CMK (cell line): ENCODE measurements around the gene FRMD1.

Experiments used
- DNase-seq: peaks from one replicate; pipeline ENCODE4 v3.0.0-alpha.2; 2010; ENCODE audit warnings: low read depth

The FRMD1 gene

DNA sequence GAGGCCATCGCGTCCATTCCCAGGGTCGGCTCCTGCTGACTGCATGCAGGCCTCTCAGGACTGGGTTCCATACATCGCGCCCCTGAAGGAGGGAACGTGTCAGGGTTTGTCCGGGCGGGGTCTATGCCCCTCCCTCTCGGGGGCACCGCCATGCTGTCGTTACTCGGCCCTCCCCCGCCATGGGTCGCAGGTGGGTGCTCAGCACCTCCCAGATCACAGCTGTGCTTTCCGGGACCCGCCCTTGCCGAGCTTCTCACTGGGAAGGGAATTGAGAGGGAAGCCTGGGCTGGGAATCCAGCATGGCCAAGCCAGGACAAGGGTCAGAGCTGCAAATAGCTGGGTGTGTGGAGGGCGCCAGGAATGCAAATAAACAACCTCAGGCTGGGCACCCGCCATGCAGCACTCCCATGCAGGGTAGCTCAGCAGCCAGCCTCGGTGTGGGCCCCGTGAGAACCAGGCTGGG is at the start of gene FRMD1:
FRMD1 (minus strand) TSS at position 270 of the 463 bp plus-strand sequence; CDS start at position 152, 118 bp downstream.
- no peak for DNase-seq

DNA sequence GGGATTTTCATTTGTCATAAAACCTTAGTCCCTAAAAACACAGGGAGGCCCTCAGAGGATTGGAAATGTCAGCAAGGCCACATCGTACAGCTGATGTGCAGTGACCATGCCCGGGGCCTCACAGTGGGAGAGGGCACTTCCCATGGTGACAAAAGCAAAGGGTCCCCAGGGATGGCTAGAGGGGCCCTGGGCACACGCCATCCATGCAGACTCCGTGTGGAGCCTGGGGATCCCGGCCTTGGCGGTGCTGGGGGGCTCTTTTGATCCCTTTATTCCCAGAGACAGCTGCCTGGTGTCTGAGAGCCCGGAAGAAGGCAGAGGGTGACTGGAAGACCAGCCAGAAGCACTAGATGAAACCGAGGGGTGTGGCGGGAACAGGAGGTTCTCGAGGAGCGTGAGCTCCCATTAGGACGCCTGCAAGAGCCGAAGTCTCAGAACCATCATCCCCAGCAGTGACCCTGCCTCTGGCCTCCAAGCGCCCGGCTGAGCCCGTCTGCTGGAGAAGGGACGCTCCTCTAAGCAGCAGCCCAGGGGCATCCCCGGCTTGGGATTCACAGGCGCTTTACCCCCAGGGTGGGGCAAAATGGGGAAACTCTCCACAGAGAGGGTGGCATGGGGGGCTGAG is 49.1 kb upstream of the FRMD1 start:
- DNase-seq: no peak

DNA sequence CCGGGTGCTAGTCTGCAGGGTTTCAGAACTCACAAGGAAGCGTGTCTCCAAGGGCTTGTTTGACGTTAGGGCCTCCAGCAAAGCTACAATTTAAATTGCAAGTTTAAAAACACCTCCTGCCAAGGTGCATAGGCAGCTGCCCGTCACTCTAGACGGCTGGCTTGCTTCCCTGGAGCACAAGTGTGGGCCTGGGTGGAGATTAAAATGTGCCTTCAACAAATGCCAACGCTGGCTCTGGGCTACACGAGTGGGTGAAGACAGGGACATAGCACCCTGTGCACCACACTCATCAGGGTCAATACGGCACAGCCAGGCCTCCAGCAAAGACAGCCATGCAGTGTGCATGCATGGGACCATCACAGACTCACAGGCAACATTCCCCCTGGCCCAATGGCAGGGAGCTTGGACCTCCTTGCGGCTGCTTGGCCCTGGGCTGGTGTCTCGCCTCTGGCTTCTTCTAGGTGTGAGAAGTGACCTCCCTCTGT is 48.4 kb upstream of the FRMD1 start:
- DNase-seq: no peak

DNA sequence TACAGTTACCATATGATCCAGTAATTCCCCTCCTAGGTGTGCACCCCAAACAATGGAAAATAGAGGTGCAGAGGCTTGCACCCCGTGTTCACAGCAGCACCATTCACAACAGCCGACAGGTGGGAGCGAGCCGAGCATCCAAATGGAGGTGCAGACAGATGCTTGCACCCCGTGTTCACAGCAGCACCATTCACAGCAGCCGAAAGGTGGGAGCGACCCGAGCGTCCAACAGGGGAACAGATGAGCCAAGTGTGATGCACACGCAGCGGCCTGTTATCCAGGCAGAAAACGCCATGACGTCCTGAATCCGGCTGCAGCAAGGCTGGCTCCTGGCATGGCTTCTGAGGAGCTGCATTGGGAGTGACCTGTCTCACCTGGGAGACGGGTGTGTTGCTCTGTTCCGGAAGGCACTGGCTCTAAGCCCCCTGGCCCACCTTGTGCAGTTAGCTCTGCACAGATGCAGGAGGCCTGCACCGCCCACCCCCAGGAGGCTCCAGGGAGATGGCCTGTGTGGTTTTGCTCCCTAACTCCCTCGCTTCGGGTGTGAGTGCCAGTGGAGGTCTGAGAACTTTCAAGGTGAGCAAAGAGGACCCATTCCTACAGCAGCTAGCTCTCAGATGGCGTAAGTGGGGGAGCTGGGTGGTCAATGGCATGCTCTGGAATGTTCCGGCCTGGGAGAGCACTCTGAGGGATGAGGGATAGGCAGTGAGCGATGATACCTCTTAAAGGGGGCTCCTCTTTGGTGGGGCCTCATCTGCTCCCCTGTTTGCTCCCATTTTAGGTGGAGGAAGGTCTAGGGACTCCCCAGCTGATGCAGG is 47.8 kb upstream of the FRMD1 start:
- no peak for DNase-seq

DNA sequence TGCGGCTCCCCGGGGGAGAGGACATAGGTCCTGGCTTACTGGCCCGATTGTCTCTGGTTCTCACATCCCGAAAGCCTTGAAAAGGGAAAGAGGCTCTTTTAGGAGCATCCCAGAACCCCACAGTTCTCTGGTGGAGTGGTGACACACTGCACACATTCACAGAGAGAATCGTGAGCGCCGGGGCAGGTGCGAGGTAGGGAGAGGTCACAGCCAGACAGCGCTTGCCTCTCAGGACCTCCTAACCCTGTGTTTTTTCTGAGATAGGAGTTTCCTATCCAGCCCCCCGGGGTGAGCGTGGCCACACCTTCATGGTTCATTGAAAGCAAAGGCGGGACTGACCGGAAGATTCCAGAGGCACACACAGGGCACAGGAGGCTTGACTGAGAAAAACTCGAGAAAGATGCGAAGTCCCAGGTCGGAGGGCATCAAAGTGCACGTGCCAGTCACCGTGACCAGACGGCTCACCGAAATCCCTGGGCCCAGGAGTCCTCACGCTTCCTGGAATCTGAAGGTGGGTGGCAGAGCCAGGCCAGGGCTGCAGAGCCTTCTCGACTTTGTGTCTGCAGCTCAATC is 46.5 kb upstream of the FRMD1 start:
- no peak for DNase-seq

DNA sequence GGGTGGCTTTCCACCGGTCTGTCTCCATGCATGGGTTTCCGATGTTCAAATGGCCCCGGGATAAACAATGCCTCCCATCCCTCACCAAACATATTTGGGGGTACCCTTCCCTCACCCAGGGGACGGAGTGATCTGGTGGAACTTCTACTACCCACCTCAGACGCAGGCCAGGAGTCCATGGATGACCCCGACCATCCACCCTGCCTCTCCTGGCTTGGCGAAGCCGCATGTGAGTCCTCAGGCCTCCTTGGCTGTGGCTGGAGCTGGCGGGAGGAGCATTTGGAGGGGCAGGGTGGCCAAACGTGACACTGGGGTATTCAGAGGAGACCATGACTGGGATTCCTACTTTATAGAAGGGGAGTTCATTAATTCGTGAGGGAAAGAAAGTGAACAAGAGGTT is 45.9 kb upstream of the FRMD1 start:
- DNase-seq: no peak

DNA sequence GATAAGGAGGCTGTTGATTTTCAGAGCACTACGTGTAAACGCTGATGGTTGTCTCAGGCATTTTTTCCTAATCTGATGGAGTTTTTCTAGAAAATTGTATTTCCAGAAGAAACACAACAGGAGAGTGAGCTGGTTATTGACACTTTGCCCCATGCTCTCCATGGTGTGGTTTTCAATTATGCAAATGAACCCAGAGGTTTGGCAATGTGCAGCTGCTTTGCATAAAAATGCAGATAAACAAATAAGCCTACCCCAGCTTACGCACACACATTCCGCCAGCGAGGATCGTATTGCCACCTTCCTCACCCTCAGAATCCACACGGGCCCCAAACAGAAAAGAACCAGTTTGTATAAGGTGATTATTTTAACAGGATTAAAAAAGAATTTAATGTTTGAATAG is 45.1 kb upstream of the FRMD1 start:
- no peak for DNase-seq

DNA sequence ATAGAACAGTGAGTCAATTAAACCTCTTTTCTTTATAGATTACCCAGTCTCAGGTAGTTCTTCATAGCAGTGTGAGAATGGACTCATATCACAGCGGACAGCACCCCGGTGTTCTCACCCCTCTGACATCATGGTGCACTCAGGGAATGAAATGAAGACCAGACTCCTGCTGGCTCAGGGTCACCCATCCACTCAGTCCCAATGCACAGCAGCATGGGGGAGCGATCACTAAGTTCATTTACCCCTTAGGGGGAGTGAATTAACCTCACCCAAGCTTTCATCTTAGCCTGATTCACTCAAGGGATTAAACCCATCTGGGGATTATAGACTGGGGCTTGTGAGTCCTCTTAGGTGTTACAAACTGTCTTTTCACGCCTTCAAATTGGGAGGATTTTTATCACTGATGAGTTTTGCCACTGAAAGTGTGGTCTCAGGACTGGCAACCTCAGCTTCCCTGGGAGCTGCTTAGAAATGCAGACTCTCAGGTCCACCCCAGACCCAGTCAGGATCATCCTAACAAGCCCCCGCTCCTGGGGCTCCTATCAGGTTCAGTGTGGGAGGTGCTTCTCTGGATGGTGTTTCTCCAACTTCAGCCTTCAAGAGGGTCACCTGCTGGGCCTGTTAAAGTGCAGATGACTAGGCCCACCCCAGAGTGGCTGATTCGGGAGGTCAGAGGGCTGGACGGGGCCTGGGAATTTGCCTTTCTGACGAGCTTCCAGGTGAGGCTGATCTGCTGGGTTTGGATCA is 44.3 kb upstream of the FRMD1 start:
- no peak for DNase-seq

DNA sequence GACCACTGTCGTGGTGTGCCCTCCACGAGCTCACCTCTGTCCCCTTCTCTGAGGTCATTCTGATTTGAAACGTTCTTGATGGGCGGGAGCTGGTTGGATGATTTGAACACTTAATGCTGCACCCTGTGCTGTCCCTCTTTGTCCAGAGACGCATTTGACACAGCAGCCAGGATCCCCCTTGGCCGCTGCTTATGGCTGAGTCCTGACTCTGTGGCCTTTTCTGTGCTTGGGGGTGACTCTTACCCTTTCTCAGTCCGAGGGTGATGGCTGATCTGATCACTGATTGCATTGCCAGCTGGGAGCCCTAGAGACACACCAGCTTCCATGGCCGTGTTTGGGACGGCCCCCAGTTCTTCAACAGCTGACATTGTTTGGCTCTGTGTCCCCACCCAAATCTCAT is 43.5 kb upstream of the FRMD1 start:
- DNase-seq: no peak

DNA sequence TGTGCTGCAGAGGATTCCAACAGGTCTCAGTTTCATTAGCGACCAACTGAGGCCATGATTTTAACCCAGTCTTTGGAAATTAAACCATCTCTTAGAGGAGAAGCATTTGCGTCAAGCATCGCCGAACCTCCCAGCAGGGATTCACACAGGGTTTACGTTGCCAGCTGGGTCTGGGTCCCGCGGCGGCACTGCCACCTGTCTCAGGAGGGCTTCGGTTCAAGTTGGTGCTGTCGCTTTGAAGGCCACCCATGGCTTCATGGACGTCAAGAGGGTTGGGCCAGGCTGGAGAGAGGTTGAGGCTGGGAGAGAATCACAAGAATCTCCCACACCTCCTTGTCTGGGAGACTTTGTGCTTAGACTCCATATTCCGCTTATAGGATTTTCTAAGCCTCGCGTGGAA is 43.0 kb upstream of the FRMD1 start:
- DNase-seq: no peak

DNA sequence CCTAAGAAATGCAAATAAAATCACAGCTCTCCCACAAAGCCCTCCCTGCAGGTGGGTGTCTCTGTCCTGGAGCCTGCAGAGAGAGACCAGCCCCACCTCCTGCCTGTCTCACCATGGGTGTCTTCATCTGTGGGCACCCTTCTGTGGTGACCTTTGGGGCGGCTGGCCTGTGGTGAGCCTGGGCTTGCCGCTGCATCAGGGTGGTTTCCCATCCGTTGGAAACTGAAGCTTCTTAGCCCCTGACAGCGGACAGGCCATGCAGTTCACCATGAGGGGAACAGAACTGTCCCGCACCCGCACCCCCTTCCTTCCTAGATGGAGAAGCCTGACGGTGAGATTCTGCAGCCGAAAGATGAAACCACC is 42.3 kb upstream of the FRMD1 start:
- DNase-seq: no peak

DNA sequence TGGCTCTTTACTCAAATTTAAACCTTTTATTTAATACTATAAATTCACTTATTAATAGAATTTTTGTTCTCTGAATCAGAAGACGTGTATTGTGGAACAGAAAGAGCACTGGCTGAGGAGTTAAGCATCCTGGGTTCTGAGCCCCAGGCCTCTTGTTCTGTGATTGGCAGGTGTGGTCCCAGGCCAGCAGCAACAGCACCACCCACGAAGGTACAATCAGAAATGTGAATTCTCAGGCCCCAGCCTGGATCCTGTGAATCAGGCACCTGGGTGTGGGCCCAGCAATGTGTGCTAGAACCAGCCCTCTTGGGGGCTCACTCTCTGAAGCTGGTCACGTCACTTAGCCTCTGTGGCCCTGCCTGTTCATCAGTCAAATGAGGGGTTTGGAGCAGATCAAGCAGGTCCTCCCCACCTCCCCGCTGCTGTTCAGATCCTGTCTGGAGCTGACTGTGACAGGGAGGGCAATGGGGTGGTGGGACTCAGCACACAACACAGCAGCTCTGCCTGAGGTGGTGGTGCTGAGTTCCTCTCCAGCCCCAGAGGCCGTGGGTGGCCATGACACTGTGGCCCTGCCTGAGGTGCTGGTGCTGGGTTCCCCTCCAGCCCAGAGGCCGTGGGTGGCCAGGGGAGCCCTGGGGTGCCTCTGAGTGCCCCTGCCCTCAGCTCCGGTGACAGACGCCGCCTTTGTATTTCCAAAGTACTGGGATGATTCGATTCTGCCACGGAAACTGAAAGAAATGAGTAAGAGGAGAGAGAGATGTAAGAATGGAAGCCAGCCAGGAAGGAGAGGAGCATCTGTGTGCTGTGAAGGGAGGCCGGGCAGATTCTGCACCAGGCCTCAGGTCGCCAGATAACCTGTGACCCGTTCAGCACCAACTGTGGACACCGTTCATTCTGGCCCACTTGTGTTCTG is 41.6 kb upstream of the FRMD1 start:
- DNase-seq: no peak

DNA sequence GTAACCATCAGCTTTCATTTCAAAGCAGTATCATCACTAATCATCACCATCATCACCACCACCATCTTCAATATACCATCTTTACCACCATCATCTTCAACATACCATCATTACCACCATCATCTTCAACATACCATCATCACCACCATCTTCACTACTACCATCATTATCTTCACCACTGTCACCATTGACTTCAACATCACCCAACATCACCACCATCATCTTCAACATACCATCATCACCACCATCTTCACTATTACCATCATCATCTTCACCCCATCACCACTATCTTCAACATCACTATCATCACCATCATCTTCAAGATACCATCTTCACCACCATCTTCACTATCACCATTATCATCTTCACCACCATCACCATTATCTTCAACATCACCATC is 40.5 kb upstream of the FRMD1 start:
- DNase-seq: no peak

DNA sequence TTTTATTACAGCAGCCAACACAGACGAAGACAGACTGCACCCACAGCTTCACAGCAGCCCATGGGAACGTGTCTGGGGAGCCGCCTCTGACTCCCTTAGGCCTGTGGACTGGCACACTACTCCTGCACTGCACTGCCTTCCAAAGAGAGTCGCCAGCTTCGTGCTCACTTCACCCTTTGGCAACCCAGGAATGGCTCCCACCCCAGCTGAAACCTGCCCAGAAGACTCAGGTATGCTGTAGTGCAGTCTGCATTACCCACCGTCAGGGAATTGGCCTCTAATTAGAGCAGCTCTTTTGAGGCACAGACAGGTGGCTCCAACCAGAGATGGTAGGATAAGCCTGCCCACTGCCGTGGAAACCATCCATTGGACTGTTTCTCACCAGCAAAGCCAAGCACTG is 39.9 kb upstream of the FRMD1 start:
- no peak for DNase-seq

DNA sequence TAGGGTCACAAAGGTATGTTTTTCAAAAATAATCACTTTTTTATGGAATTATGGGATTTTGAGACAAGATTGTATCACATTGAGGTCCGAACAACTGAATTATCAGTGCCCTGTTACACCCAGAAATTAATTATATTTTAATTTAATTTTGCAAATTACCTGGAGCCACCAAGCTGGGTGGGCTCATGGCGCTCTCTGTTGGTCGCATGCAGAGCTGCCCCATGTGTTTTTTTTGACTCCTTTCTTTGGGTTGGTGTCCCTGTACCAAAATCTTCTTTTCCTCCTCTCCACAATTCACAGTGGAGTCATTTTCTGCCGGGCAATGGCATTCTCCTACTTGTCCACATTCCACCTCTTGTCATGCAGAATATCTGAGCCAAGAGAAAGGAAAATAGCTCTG is 38.9 kb upstream of the FRMD1 start:
- DNase-seq: no peak

DNA sequence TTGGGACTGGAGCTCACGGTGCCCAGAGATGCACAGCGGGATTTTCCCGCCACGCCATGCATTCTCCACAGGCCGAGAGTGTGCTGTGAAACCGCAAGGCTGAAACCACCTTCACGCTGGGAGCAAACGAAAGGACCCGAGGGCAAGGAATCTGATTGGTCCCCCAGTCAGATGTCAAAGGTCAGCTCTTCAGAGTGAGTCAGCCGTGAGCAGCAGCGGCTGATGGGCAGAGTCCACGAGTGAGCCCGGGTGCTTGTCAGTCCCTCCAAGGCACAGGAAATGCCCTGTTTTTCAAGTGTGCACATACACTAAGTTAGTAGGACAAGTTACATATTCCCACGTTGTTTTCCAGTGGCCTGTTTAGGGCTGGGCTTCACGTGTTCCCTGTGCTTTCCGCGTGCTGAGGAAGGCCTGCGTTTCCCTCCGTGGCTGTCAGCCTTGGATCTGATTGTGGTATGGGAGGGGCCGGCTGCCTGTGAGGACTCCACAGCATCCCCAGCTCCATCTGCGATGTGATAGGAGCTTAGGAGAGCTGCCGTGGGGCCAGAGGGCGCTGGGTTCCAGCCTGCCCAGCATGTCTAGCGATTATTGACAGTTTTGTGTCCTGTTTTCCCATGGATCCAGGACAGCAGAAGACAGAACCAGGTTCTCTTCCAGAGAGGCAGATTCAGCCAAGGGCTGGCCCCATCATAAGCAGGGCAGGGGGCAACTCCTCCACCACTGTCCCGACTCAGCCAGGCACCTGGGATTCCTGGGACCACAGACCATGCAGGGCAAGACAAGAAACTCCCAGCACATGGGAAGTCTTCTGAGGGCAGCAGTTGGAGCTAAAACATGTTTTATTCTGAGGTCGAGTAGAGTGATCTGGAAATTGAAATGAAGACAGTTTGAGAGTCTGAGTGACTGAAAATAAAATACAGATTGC is 38.2 kb upstream of the FRMD1 start:
- DNase-seq: no peak

DNA sequence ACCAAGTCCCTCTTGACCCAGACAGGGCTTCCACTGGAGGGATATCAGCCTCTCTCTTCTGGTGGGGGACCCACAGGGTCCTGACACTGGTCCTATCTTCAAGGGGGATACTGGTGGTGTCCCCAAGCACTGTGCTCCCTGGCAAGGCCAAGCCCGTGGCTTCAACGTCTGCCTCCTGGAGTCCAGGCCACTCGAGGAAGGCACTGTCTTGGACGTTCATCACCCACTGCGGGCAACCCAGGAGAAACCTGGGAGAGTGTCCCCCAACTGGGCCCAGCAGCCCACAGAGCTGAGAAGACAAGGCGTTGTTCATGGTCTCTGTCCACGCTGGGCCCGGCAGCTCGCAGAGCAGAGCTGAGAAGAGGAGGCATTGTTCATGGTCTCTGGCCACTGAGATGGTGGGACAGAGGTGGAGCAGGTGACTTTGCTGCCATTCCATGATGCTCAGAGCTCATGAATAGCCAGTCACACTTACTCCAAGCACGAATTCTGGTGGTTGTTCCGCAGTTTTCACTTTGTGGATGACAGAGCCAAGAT is 37.5 kb upstream of the FRMD1 start:
- no peak for DNase-seq

DNA sequence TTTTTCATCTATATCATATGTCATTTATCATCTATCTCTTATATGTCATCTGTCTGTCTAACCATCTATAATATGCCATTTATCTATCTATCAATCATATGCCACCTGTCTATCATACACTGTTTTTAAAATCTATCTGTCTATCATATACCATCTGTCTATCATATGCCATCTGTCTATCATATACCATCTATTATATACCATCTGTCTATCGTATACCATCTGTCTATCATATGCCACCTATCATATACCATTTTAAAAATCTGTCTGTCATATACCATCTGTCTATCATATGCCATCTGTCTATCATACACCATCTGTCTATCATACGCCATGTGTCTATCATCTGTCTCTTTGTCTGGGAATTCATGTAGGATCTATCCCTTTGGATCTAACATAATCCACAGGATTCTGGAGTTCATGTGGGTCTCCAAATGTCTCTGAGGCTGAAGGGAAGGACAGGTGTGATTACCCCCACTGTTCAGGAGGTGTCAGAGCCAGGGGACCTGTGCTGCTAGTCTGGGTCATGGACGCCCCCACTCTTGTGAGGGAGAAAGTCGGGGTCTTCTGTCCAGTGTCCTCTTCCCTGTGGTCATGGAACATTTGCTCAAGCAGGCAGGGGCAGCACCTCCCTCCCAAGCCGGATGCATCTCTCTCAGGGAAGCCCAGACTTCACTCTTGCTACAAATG is 36.9 kb upstream of the FRMD1 start:
- DNase-seq: no peak

DNA sequence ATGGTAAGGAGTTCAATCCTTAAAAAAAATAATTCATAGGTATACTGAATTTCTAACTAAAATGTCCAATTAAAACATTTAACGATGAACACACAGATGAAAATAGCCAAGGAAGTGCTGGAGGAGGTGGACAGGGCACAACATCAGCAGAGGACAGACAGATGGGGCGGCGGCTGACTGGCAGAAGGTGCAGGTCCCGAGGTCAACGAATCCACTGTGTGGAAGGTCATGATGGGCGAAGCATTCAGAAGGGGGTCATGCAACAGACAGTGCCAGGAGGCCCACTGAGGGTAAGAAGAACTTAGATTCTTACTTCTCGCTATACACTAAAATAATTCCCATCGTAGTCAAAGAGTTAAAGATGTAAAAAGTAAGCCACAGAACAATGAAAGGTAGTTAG is 34.2 kb upstream of the FRMD1 start:
- DNase-seq: no peak

DNA sequence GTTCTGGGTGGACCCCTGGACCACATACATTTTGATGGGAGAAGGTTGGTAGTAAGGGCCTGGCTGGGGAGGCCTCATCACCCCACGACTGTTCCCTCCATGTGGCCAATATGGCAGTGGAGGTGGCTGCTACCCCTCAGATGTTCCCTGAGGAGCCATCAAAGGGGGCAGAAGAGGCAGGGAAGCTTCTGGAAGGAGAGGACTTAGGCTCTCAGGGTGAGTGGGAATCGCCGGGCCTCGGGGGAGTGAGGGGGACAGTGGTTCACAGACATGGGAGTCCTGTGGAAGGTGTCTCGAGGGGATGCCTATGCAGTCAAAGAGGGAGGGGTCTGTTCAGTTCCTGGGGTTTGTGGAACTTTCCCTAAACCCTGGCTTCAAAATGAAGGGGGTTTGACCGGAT is 32.9 kb upstream of the FRMD1 start:
- no peak for DNase-seq
